ENCODE data around the gene PLXDC2.

PLXDC2 gene

GRCh38 chr10:19815036-19815730, 1.0 kb upstream of the PLXDC2 start:
- DNase-seq (ENCODE audit: low spot score): no peak
- peak; percentile 24 for FAIRE-seq

GRCh38 chr10:19815731-19816410, 361 bp upstream of the PLXDC2 start:
- FAIRE-seq: peak; percentile 14
- DNase-seq (ENCODE audit: low spot score): peak; percentile 38

- no peak for DNase-seq (ENCODE audit: low spot score)
- no peak for FAIRE-seq
These were observed 1.1 kb downstream of the PLXDC2 start for GRCh38 chr10:19817231-19817933.

- no peak for FAIRE-seq
- DNase-seq (ENCODE audit: low spot score): no peak
These were observed 2.6 kb downstream of the PLXDC2 start for GRCh38 chr10:19818876-19819275.

- FAIRE-seq (peak; percentile 86), DNase-seq (ENCODE audit: low spot score) (peak; percentile 39)
These were observed 3.3 kb downstream of the PLXDC2 start for GRCh38 chr10:19819419-19820033.

GRCh38 chr10:19824381-19825342, 8.4 kb downstream of the PLXDC2 start:
- FAIRE-seq: peak; percentile 11

GRCh38 chr10:19825700-19826099, 9.5 kb downstream of the PLXDC2 start:
- FAIRE-seq: no peak
- DNase-seq (ENCODE audit: low spot score): no peak

More at GRCh38 chr10:19824381-19825342, 8.4 kb downstream of the PLXDC2 start:
- DNase-seq (ENCODE audit: low spot score): no peak

GRCh38 chr10:19826712-19827111, 10.5 kb downstream of the PLXDC2 start:
- FAIRE-seq (no peak), DNase-seq (ENCODE audit: low spot score) (no peak)

GRCh38 chr10:19828278-19829049, 12.2 kb downstream of the PLXDC2 start:
- FAIRE-seq (no peak), DNase-seq (ENCODE audit: low spot score) (no peak)

- DNase-seq (ENCODE audit: low spot score) (no peak), FAIRE-seq (peak; percentile 84)
These were observed 16.5 kb downstream of the PLXDC2 start for GRCh38 chr10:19832699-19833098.

GRCh38 chr10:19833170-19833824, 17.1 kb downstream of the PLXDC2 start:
- peak; percentile 24 for DNase-seq (ENCODE audit: low spot score)
- FAIRE-seq: peak; percentile 65

GRCh38 chr10:19835952-19836351, 19.7 kb downstream of the PLXDC2 start:
- DNase-seq (ENCODE audit: low spot score): no peak
- FAIRE-seq: no peak

- no peak for DNase-seq (ENCODE audit: low spot score)
- FAIRE-seq: no peak
These were observed 22.9 kb downstream of the PLXDC2 start for GRCh38 chr10:19839090-19839489.

- peak; percentile 69 for FAIRE-seq
- no peak for DNase-seq (ENCODE audit: low spot score)
These were observed 23.3 kb downstream of the PLXDC2 start for GRCh38 chr10:19839552-19839951.

GRCh38 chr10:19840776-19841175, 24.5 kb downstream of the PLXDC2 start:
- FAIRE-seq: peak; percentile 7
- no peak for DNase-seq (ENCODE audit: low spot score)

- FAIRE-seq (peak; percentile 25), DNase-seq (ENCODE audit: low spot score) (no peak)
These were observed 27.3 kb downstream of the PLXDC2 start for GRCh38 chr10:19843487-19843886.

GRCh38 chr10:19845503-19846368, 29.5 kb downstream of the PLXDC2 start:
- peak; percentile 33 for DNase-seq (ENCODE audit: low spot score)

GRCh38 chr10:19847321-19847720, 31.1 kb downstream of the PLXDC2 start:
- FAIRE-seq: peak; percentile 90

More at GRCh38 chr10:19845503-19846368, 29.5 kb downstream of the PLXDC2 start:
- FAIRE-seq: no peak

More at GRCh38 chr10:19847321-19847720, 31.1 kb downstream of the PLXDC2 start:
- DNase-seq (ENCODE audit: low spot score): peak; percentile 87
